ENCODE data around the gene STK10.

DNA sequence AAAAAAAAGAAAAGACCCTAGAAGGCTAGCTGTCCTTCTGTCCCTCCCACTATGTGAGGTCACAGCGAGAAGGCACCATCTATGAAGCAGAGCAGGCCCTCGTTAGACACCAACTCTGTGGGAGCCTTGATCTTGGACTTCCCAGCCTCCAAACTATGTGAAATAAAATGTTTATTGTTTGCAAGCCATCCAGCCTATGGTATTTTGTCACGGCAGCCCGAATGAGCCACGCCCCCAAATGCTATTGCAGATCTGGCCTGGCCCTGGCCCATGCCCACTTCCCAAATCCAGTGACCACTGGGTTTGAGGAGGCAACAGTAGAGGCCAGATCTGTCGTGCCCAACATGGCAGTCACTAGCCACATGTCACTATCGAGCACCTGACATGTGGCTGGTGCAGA, 10.8 kb downstream of the STK10 start:
- TF ChIP-seq, protein P1, sequence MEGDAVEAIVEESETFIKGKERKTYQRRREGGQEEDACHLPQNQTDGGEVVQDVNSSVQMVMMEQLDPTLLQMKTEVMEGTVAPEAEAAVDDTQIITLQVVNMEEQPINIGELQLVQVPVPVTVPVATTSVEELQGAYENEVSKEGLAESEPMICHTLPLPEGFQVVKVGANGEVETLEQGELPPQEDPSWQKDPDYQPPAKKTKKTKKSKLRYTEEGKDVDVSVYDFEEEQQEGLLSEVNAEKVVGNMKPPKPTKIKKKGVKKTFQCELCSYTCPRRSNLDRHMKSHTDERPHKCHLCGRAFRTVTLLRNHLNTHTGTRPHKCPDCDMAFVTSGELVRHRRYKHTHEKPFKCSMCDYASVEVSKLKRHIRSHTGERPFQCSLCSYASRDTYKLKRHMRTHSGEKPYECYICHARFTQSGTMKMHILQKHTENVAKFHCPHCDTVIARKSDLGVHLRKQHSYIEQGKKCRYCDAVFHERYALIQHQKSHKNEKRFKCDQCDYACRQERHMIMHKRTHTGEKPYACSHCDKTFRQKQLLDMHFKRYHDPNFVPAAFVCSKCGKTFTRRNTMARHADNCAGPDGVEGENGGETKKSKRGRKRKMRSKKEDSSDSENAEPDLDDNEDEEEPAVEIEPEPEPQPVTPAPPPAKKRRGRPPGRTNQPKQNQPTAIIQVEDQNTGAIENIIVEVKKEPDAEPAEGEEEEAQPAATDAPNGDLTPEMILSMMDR (IDR thresholded peaks at IDR 0.05; ENCODE audit: low read length) = no peak
- no peak for TF ChIP-seq EZH2 (IDR thresholded peaks at IDR 0.05; ENCODE audit: borderline replicate concordance, low read length)
